Stimulated activated CD4-positive, alpha-beta T cell treated with anti-CD3 and anti-CD28 coated beads, TNF-alpha, amount 100 ng/mL, for 4 hours (primary cell): ENCODE results near the gene SH2D1A.
"Not testable (repeated sequence)": the region's sequence is repeated elsewhere in the genome, so short reads cannot be mapped to it uniquely, and the experiment has no call there.

ENCODE experiments used
- DNase-seq, 3 experiments: peaks; one replicate each; pipeline ENCODE4 v3.0.0-alpha.2; 2020; ENCODE audit warnings: low read depth in 3 of 3

SH2D1A gene

GRCh38 chrX:124354648-124355047, 8.3 kb downstream of the SH2D1A start:
- no peak for DNase-seq

GRCh38 chrX:124358800-124359383, 12.5 kb downstream of the SH2D1A start:
- DNase-seq = no peak

GRCh38 chrX:124362072-124362471, 15.7 kb downstream of the SH2D1A start:
- DNase-seq = no peak

- no peak for DNase-seq
Observed at GRCh38 chrX:124362761-124363160, 16.4 kb downstream of the SH2D1A start.

- no peak for DNase-seq
Observed at GRCh38 chrX:124369722-124370121, 23.4 kb downstream of the SH2D1A start.

- DNase-seq = no peak
Observed at GRCh38 chrX:124373348-124373747, 27.0 kb downstream of the SH2D1A start.

- no peak for DNase-seq
Observed at GRCh38 chrX:124378643-124379042, 32.3 kb downstream of the SH2D1A start.

GRCh38 chrX:124383354-124383753, 37.0 kb downstream of the SH2D1A start:
- DNase-seq = no peak

- DNase-seq = no peak
Observed at GRCh38 chrX:124386401-124386800, 40.0 kb downstream of the SH2D1A start.

- DNase-seq = peak; percentile 20 to 23 (median 21)
Observed at GRCh38 chrX:124388562-124388961, 42.2 kb downstream of the SH2D1A start.

- no peak for DNase-seq
Observed at GRCh38 chrX:124392794-124393193, 46.4 kb downstream of the SH2D1A start.

- DNase-seq = no peak
Observed at GRCh38 chrX:124393238-124393637, 46.9 kb downstream of the SH2D1A start.

- DNase-seq = no peak
Observed at GRCh38 chrX:124393659-124394058, 47.3 kb downstream of the SH2D1A start.

- DNase-seq = no peak
Observed at GRCh38 chrX:124395145-124395880, 49.0 kb downstream of the SH2D1A start.

- DNase-seq = no peak
Observed at GRCh38 chrX:124401696-124402095, 55.3 kb downstream of the SH2D1A start.

- no peak for DNase-seq
Observed at GRCh38 chrX:124405868-124406267, 59.5 kb downstream of the SH2D1A start.

- peak; percentile 6 to 46 (median 25) for DNase-seq
Observed at GRCh38 chrX:124406294-124407014, 60.1 kb downstream of the SH2D1A start.

- DNase-seq = no peak
Observed at GRCh38 chrX:124407226-124407625, 60.9 kb downstream of the SH2D1A start.

- not testable (repeated sequence) for DNase-seq
Observed at GRCh38 chrX:124408380-124408779, 62.0 kb downstream of the SH2D1A start.

GRCh38 chrX:124413244-124413643, 66.9 kb downstream of the SH2D1A start:
- DNase-seq = no peak

GRCh38 chrX:124414281-124414680, 67.9 kb downstream of the SH2D1A start:
- DNase-seq = no peak

GRCh38 chrX:124415115-124415800, 68.9 kb downstream of the SH2D1A start:
- no peak for DNase-seq
